Activated naive CD8-positive, alpha-beta T cell treated with anti-CD3 and anti-CD28 coated beads for 36 hours (primary cell): ENCODE measurements around the gene ADGRV1. TPM values are rescaled to one million over a fixed set of nuclear protein-coding genes. Genes with fewer than 3 reads are reported as not detected.
"Not testable (repeated sequence)": the region's sequence is repeated elsewhere in the genome, so short reads cannot be mapped to it uniquely, and the experiment has no call there.

Experiments
- DNase-seq: peaks from one replicate; pipeline ENCODE4 v3.0.0; 2021
- H3K27ac Mint-ChIP-seq: one replicate; pipeline ENCODE4 v1.8.0; 2022; ENCODE audit warnings: mild to moderate bottlenecking, moderate library complexity, mixed read lengths
- H3K27me3 Mint-ChIP-seq: one replicate; pipeline ENCODE4 v1.8.0; 2022; ENCODE audit warnings: mild to moderate bottlenecking, mixed read lengths
- H3K36me3 Mint-ChIP-seq: one replicate; pipeline ENCODE4 v1.8.0; 2021; ENCODE audit warnings: mild to moderate bottlenecking, mixed read lengths
- H3K4me1 Mint-ChIP-seq: one replicate; pipeline ENCODE4 v1.8.0; 2021; ENCODE audit warnings: mixed read lengths
- H3K4me3 Mint-ChIP-seq: one replicate; pipeline ENCODE4 v1.8.0; 2022; ENCODE audit warnings: mild to moderate bottlenecking, moderate library complexity, mixed read lengths
- H3K9me3 Mint-ChIP-seq: one replicate; pipeline ENCODE4 v1.8.0; 2022; ENCODE audit warnings: mixed read lengths
- total RNA-seq, 2 experiments: library from RNA; stranded (reverse); gene quantifications; one replicate each; pipeline ENCODE4 v1.2.3, GENCODE V29; 2021

The ADGRV1 gene
- total RNA-seq, 2 experiments from 2014 or later, result 0.14 TPM; not detected in 1

DNA sequence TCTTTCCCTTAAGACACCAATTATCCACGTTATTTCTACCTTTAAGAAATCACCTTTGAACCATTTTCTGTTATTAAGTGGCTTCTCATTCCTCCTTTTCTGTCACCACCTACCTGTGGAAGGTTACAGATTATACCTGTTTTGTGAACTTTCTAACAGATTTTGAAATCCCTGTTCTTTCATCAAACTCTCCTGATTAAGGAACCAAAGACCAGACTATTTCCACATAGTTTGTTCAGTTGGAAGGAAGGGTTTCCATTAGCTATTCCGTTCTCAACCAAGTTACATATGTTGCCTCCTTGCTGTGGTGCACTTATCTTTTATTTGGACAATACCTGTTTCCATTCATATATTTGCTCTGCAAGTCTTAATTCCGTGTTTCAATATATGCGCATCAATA, 343.6 kb downstream of the ADGRV1 start:
- peaks cover 7% of the 10 kb centered on the region for H3K4me1 Mint-ChIP-seq

DNA sequence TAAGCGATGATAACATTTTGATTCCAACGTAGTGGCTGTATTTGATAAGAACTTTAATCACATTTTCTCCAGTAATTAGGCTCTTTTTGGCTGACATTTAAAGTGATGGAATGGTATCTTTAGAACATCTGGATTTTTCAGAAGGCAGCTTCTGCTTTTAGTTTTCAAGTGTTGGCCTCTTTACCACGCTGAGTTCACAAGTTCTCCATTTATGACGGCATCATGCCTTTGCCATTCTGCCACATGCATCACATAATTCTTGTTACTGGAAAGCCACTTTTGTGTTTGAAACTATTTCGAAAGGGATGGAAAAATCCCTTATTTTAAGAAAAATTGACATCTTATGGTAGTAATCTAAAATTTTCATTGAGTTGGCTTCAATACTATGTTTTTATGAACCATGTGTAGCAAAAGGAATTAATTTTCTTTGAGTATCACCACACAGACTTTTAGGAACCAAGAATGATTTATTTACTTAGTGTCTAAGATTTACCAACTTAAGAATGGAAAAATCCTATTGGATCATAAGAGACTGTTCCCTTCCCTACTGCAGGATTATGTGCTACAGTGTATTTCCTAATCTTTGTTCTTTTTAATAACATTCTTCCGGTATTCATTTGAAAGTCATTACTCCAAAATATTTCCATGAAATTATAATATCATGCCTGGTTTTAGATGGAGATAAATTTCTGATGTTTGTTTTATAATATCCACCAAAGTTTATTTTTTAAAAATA, 344.2 kb downstream of the ADGRV1 start:
- H3K4me1 Mint-ChIP-seq, result peaks cover 7% of the 10 kb centered on the region
- no peak for DNase-seq
- no peaks in the 10 kb centered on the region for H3K36me3 Mint-ChIP-seq
- H3K27ac Mint-ChIP-seq, result no peak overlapping the region
- peaks cover 1% of the 10 kb centered on the region for H3K9me3 Mint-ChIP-seq
- no peaks in the 10 kb centered on the region for H3K27me3 Mint-ChIP-seq
- no peak overlapping the region for H3K4me3 Mint-ChIP-seq

More for the DNA sequence above, 343.6 kb downstream of the ADGRV1 start:
- Mint-ChIP-seq H3K27me3 (no peaks in the 10 kb centered on the region), H3K27ac (no peak overlapping the region), H3K4me3 (no peak overlapping the region), H3K9me3 (peaks cover 1% of the 10 kb centered on the region), H3K36me3 (no peaks in the 10 kb centered on the region)
- no peak for DNase-seq

DNA sequence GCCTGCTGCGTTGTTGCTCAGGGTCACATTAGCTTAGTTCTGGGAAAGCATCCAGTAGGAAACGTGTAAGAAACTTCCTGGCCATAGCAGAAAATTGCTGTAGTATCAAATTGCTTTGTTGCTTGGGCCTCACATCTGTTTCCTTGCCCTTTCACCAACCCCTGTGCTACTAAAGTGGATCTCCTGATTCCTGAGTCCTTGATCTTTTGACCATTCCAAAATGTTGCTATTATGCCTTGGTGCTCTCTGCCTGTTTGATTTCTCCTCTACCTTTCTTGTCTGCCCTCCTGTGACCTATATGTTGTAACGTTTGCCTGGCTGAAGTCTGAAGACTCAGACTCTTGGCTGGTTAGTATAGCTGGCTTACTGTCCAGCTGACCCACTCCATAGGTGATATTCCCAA, 350.5 kb downstream of the ADGRV1 start:
- no peak overlapping the region for H3K4me3 Mint-ChIP-seq
- no peaks in the 10 kb centered on the region for H3K4me1 Mint-ChIP-seq
- H3K27me3 Mint-ChIP-seq, result no peaks in the 10 kb centered on the region
- peaks cover 1% of the 10 kb centered on the region for H3K9me3 Mint-ChIP-seq
- DNase-seq, result no peak
- no peak overlapping the region for H3K27ac Mint-ChIP-seq
- no peaks in the 10 kb centered on the region for H3K36me3 Mint-ChIP-seq

DNA sequence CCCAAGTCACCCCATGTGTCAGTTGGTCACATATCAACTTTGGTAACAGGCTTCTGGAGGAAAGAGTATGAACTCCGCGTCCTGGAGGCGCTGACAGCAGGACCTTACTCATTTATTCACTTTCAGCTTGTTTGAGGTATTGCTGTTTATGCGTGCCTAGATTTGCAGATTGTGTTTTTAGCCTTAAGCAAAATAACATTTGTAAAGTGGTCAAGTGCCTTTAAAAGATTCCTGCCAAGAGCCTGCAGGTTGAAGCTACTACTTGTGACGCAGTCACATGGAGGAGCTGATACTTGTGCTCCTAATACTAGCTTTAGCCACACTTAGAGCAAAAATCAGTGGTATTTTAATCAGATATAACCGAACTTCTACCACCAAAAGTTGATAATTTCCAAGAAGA, 351.3 kb downstream of the ADGRV1 start:
- H3K9me3 Mint-ChIP-seq, result peaks cover 1% of the 10 kb centered on the region
- H3K4me1 Mint-ChIP-seq, result no peaks in the 10 kb centered on the region
- no peak for DNase-seq
- H3K4me3 Mint-ChIP-seq, result no peak overlapping the region
- no peaks in the 10 kb centered on the region for H3K36me3 Mint-ChIP-seq
- no peak overlapping the region for H3K27ac Mint-ChIP-seq
- no peaks in the 10 kb centered on the region for H3K27me3 Mint-ChIP-seq

DNA sequence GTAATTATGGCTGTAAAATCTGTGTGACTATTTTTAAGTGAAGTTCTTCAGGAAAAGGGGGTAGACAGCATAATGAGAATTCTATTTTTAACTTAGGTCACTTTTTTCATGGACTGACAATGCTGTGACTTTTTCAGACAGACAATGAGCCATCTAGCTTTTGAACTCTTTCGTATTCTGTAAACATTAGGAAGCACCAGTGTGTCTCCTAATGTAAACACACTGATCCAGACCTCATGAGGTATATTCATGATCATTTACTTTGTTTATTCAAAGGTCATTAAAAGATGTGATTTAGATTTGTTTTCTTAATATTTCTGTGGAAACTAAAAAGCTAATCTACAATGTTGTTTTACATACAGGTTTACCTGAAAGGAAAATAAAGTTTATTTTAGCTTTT, 352.6 kb downstream of the ADGRV1 start:
- no peak overlapping the region for H3K27ac Mint-ChIP-seq
- H3K4me1 Mint-ChIP-seq, result no peaks in the 10 kb centered on the region
- no peaks in the 10 kb centered on the region for H3K27me3 Mint-ChIP-seq
- H3K4me3 Mint-ChIP-seq, result no peak overlapping the region
- peaks cover 1% of the 10 kb centered on the region for H3K9me3 Mint-ChIP-seq
- H3K36me3 Mint-ChIP-seq, result no peaks in the 10 kb centered on the region
- DNase-seq, result no peak

DNA sequence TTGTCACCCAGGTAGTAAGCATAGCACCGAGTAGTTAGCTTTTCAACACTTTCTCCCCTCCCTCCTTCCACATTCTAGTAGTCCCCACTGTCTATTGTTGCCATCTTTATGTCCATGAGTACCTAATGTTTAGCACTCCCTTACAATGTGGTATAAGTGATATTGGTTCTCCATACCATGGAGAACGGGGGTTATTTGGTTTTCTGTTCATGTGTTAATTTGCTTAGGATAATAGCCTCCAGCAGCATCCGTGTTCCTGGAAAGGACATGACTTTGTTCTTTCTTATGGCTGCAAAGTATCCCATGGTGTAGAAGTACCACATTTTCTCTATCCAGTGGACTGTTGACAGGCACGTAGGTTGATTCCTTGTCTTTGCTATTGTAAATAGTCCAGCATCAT, 353.9 kb downstream of the ADGRV1 start:
- H3K27ac Mint-ChIP-seq, result no peak overlapping the region
- H3K27me3 Mint-ChIP-seq, result no peaks in the 10 kb centered on the region
- no peak for DNase-seq
- H3K9me3 Mint-ChIP-seq, result no peaks in the 10 kb centered on the region
- no peaks in the 10 kb centered on the region for H3K36me3 Mint-ChIP-seq
- H3K4me3 Mint-ChIP-seq, result no peak overlapping the region
- H3K4me1 Mint-ChIP-seq, result no peaks in the 10 kb centered on the region

DNA sequence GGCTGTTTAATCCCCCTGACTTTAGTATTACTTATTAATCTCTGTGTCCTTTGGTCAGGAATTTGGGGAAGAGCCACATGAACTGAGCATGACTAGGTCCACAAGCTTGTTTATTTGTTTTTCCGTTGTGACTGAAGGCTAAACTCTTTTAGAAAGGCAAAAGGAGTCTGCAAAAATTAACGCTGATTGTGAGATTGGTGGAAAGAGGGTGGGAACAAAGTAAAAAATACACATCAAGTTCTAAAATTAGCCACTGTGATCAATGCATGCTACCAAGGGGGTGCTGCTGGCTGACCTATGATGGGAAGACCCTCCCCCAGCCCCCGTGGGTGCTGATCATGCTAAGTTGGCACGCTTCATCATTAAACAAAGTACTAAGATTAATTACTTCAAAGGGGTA, 356.8 kb downstream of the ADGRV1 start:
- Mint-ChIP-seq H3K36me3 (no peaks in the 10 kb centered on the region), H3K4me3 (no peak overlapping the region), H3K27ac (no peak overlapping the region), H3K27me3 (peaks cover 3% of the 10 kb centered on the region), H3K4me1 (no peaks in the 10 kb centered on the region), H3K9me3 (no peaks in the 10 kb centered on the region)
- DNase-seq, result no peak

DNA sequence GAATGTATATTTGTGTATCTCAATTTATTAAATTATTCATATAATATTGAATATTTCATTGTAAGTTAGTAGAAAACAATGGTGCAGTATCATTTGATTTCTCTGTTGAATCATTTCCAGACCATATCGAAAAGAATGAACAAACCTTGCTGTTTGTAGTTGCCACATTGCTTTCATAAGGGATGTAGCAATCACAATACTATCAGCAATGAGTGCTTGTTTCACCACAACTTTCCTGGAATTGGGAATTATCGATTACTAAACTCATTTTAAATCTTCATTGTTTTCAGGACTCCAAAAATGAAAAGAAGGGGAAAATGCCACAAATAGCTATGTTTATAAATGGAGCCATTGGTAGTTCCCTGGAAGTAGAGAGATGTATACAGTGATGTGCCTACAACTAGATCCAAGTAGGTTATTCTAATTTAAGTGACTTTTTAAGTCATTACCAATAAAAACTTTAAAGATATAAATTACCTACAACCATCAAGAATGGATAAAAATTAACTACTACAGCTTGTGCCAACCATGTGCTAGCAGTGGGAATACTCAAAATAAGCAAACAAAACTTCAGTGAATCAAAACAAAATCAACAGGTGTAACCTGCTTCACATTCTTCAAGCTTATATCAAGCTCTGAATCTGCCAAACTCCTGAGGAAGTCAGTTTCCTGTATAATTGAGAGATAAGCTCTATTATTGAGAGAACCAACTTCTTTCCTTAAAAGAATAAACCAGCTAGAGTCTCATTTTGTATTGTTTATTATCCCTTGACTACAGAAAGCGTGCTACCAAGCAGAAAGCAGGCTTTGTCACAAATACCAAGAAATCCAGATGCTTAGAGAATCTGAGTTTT, 358.6 kb downstream of the ADGRV1 start:
- Mint-ChIP-seq H3K27ac (no peak overlapping the region), H3K4me1 (no peaks in the 10 kb centered on the region), H3K27me3 (peaks cover 3% of the 10 kb centered on the region), H3K36me3 (no peaks in the 10 kb centered on the region), H3K9me3 (no peaks in the 10 kb centered on the region), H3K4me3 (no peak overlapping the region)
- no peak for DNase-seq

DNA sequence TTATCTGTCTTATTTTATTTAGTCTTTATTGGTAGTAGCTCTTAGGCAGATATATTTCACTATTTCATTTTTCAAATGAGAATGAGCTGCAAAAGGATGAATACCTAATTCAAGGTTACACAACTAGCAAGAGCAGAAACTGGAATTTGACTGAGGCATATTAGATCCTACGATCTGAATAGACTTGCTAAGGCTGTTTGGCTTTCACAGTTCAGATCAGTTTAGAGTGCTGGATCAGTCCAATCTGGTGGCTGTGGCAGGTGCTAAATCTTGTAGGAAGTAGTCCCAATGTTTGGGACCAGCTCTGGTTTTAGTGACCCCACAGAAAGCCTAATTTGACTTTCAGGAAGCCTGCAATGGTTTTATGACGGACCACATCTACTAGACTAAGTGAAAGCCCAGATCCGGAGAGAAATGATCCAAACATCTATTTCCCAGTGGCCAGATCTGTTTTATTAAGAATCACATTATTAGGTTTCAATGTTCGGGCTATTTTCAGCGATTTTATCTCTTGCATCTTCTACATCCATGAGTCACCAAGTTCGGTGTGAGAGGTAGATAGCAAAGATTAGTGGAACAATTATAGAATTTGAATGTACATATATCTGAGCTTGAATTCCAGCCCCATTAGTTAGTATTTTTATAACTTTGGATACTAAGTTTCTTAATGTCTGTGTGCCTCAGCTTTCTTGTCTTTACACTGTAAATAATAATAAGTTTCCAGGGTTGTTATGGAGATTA, 359.5 kb downstream of the ADGRV1 start:
- H3K4me3 Mint-ChIP-seq, result no peak overlapping the region
- no peaks in the 10 kb centered on the region for H3K36me3 Mint-ChIP-seq
- peaks cover 3% of the 10 kb centered on the region for H3K27me3 Mint-ChIP-seq
- no peak for DNase-seq
- H3K9me3 Mint-ChIP-seq, result no peaks in the 10 kb centered on the region
- H3K27ac Mint-ChIP-seq, result no peak overlapping the region
- no peaks in the 10 kb centered on the region for H3K4me1 Mint-ChIP-seq

DNA sequence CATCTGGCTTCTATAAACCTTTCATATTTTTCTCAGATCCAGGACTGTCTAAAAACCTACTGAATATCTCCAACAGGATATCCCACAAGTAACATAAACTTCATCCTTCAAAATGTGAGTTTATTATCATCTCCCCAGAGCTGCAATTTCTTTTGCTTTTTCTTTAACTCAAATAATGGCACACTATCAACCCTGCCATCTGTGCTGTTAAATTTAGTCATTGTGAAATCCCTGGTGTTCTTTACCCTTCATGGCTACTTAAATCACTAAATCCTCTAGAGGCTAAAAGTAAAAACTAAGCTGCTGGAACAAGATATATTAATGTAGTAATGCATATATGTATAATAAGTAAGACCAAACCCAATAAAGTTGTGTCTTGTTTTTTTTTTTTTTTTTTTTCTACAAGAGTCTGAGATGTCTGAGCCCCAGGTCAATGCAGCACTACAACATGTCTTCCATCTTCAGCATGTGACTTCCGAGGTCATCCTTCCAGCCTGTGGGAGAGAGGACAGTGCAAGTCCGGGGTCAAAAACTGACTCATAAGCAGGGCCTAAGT, 362.9 kb downstream of the ADGRV1 start:
- Mint-ChIP-seq H3K4me3 (no peak overlapping the region), H3K27ac (no peak overlapping the region), H3K36me3 (no peaks in the 10 kb centered on the region), H3K27me3 (peaks cover 3% of the 10 kb centered on the region), H3K4me1 (no peaks in the 10 kb centered on the region), H3K9me3 (no peaks in the 10 kb centered on the region)
- no peak for DNase-seq

DNA sequence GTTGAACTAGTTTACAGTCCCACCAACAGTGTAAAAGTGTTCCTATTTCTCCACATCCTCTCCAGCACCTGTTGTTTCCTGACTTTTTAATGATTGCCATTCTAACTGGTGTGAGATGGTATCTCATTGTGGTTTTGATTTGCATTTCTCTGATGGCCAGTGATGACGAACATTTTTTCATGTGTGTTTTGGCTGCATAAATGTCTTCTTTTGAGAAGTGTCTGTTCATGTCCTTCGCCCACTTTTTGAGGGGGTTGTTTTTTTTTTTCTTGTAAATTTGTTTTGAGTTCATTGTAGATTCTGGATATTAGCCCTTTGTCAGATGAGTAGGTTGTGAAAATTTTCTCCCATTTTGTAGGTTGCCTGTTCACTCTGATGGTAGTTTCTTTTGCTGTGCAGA, 365.6 kb downstream of the ADGRV1 start:
- DNase-seq, H3K4me3 Mint-ChIP-seq, H3K27me3 Mint-ChIP-seq, H3K27ac Mint-ChIP-seq, H3K4me1 Mint-ChIP-seq, H3K36me3 Mint-ChIP-seq, H3K9me3 Mint-ChIP-seq: not testable (repeated sequence)

DNA sequence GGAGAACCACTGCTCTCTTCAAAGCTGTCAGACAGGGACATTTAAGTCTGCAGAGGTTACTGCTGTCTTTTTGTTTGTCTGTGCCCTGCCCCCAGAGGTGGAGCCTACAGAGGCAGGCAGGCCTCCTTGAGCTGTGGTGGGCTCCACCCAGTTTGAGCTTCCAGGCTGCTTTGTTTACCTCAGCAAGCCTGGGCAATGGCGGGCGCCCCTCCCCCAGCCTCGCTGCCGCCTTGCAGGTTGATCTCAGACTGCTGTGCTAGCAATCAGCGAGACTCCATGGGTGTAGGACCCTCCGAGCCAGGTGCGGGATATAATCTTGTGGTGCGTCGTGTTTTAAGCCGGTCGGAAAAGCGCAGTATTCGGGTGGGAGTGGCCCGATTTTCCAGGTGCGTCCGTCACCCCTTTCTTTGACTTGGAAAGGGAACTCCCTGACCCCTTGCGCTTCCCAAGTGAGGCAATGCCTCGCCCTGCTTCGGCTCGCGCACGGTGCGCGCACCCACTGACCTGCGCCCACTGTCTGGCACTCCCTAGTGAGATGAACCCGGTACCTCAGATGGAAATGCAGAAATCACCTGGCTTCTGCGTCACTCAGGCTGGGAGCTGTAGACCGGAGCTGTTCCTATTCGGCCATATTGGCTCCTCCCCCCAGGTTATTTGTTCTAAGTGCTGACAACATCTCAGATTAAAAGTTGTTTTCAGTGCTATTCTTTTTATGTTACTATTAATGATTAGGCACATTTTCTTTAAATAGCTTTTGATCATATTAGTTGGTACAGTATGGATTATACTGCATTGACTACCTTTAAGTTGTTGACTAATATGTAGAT, 370.6 kb downstream of the ADGRV1 start:
- not testable (repeated sequence) for H3K4me1 Mint-ChIP-seq, H3K36me3 Mint-ChIP-seq, H3K27me3 Mint-ChIP-seq, H3K27ac Mint-ChIP-seq, H3K9me3 Mint-ChIP-seq, DNase-seq, H3K4me3 Mint-ChIP-seq

DNA sequence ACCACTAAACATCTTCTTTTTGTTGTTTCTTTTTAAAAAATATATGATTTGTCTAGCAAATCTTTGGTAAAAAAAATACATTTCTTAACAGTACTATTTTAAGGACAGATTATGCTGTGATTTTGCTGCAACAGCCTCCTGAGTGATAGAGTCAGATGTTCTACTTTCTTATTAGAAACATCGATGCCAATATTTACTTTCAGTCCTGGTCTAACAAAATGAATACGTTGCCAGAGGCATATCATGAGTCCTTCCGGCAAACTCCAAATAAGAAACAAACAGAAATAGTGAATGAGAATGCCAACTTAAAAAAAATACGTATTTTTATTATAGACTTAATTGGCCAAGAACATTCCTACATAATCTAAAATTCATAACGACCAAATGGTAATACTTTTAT, 371.5 kb downstream of the ADGRV1 start:
- no peak for DNase-seq
- no peak overlapping the region for H3K27ac Mint-ChIP-seq
- no peaks in the 10 kb centered on the region for H3K36me3 Mint-ChIP-seq
- no peak overlapping the region for H3K4me3 Mint-ChIP-seq
- peaks cover 6% of the 10 kb centered on the region for H3K4me1 Mint-ChIP-seq
- H3K27me3 Mint-ChIP-seq, result peaks cover 7% of the 10 kb centered on the region
- H3K9me3 Mint-ChIP-seq, result no peaks in the 10 kb centered on the region

DNA sequence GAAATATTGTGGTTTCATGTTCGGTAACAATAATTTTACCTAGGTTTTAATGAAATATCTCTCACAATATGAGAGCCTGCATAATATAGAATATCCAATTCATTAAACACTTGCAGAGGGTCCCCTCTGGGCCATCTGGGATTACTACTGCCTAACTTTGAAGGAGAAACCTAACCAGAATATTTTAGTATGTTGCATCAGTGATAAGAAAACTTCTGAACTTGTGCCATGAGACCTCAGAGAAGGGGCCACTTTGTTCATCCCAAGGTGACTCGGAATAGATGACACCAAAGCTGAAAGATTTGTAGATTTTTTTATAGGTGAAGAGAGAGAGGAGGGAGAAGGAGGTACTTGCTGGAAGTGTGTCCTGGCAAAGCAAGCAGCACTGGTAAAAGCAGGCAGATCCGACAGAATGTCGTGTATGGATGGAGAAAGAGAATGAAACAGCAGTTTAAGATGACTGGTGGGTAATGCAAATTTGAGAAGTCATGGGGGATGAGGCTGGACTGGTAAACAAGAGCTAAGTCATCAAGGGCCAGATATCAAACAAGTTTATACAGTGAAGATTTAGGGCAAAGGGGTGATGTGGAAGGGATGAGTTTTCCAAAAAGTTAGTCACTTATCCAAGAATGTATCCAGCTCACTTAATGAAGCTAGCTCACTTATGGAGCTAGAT, 372.3 kb downstream of the ADGRV1 start:
- no peaks in the 10 kb centered on the region for H3K9me3 Mint-ChIP-seq
- H3K4me1 Mint-ChIP-seq, result peaks cover 6% of the 10 kb centered on the region
- H3K4me3 Mint-ChIP-seq, result no peak overlapping the region
- no peaks in the 10 kb centered on the region for H3K36me3 Mint-ChIP-seq
- peaks cover 7% of the 10 kb centered on the region for H3K27me3 Mint-ChIP-seq
- no peak overlapping the region for H3K27ac Mint-ChIP-seq
- DNase-seq, result no peak
